ENCODE measurements around the gene DCDC2. TPM values are rescaled to one million over a fixed set of nuclear protein-coding genes. Genes with fewer than 3 reads are reported as not detected.
A peak's percentile ranks its signal among the peaks of the same experiment; 100 is the strongest.

DCDC2 gene
- total and polyA plus RNA-seq, 3 experiments from 2014 or later, result not detected

DNA sequence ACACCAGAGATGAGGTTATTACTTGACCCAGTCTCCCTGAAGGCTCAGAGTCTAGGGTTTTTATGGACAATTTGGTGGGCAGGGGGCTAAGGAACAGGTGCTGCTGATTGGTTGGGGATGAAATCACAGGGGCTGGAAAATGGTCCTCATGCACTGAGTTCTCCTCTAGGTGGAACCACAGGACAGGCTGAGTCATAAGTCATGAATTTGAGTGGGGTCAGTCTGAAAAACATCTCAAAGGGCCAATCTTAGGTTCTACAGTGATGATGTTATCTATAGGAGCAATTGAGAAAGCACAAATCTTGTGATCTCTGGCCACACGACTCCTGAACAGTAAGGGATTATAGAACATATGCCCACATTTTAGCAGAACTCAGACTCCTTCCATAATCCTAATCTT, 39.0 kb upstream of the DCDC2 start:
- no peak overlapping the region for H3K27ac Mint-ChIP-seq
- no peak for DNase-seq
- H3K9me3 Mint-ChIP-seq, result peaks cover 0 to 3% (median 0%) of the 10 kb centered on the region in 5 donors
- peaks cover 26 to 52% of the 10 kb centered on the region in 2 donors for H3K27me3 Mint-ChIP-seq
- POLR2A ChIA-PET, result no interaction called here
- Histone ChIP-seq H3K4me1 (ENCODE audit: insufficient read depth, low read length) (no peaks in the 10 kb centered on the region), H3K4me3 (ENCODE audit: low read length) (no peak overlapping the region), H3K27me3 (ENCODE audit: insufficient read depth, low read length, poor library complexity, severe bottlenecking) (no peaks in the 10 kb centered on the region), H3K36me3 (ENCODE audit: insufficient read depth, low read length) (no peaks in the 10 kb centered on the region), H3K27ac (ENCODE audit: low read depth, low read length) (no peak overlapping the region), H3K9me3 (ENCODE audit: low read length) (no peaks in the 10 kb centered on the region)
- H3K4me1 Mint-ChIP-seq, result no peaks in the 10 kb centered on the region
- peaks cover 0 to 8% (median 0%) of the 10 kb centered on the region in 3 donors for H3K36me3 Mint-ChIP-seq
- CTCF ChIA-PET, result no interaction called here
- no peak overlapping the region for H3K4me3 Mint-ChIP-seq

DNA sequence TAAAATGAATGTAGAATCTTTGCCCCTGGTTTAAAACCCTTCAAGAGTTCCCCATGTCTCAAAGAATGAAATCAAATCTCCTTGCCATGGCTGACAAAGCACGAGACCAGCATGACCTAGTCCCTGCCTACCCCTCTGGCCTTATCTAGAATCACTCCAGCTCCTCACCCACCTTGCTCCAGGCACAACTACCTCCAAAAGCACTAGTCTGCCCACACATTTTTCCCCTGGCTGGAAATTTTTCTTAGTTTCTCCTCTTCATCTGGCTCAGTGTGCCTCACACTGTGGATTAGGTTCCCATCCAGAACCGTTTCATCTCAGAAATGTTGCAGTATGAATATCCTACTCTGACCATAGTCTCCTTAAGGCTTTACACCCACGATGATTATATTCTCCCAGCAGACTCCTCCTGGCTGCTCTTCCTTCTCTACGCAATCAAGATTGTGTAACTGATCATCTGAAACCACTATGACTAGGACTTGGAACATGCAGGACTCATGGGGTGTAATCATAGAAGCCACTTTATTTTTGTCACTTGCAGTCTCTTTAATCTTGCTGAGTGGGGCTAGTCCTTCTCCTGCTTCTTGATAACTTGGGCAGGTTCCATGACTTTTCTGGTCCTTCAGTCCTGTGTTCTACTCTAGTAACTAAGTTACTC, 37.0 kb upstream of the DCDC2 start:
- ChIA-PET POLR2A (no interaction called here), CTCF (no interaction called here)
- Mint-ChIP-seq H3K27me3 (peaks cover 23 to 43% of the 10 kb centered on the region in 2 donors), H3K9me3 (peaks cover 0 to 3% (median 0%) of the 10 kb centered on the region in 5 donors), H3K36me3 (peaks cover 0 to 8% (median 0%) of the 10 kb centered on the region in 3 donors), H3K4me3 (no peak overlapping the region), H3K27ac (peak overlapping the region in 1 of 8 donors; percentile 2), H3K4me1 (no peaks in the 10 kb centered on the region)
- Histone ChIP-seq H3K36me3 (ENCODE audit: insufficient read depth, low read length) (no peaks in the 10 kb centered on the region), H3K9me3 (ENCODE audit: low read length) (no peaks in the 10 kb centered on the region), H3K4me1 (ENCODE audit: insufficient read depth, low read length) (no peaks in the 10 kb centered on the region), H3K27me3 (ENCODE audit: insufficient read depth, low read length, poor library complexity, severe bottlenecking) (no peaks in the 10 kb centered on the region), H3K4me3 (ENCODE audit: low read length) (no peak overlapping the region), H3K27ac (ENCODE audit: low read depth, low read length) (no peak overlapping the region)
- DNase-seq, result no peak

GRCh38 chr6:24394061-24394779, 36.4 kb upstream of the DCDC2 start:
- H3K27me3 Mint-ChIP-seq, result peaks cover 18 to 36% of the 10 kb centered on the region in 2 donors
- H3K4me1 Mint-ChIP-seq, result no peaks in the 10 kb centered on the region
- no peaks in the 10 kb centered on the region for H3K9me3 ChIP-seq (ENCODE audit: low read length)
- POLR2A ChIA-PET, result no interaction called here
- no peak overlapping the region for H3K27ac Mint-ChIP-seq
- no peaks in the 10 kb centered on the region for H3K27me3 ChIP-seq (ENCODE audit: insufficient read depth, low read length, poor library complexity, severe bottlenecking)
- peaks cover 0 to 3% (median 0%) of the 10 kb centered on the region in 5 donors for H3K9me3 Mint-ChIP-seq
- no peak overlapping the region for H3K4me3 Mint-ChIP-seq
- no peaks in the 10 kb centered on the region for H3K36me3 ChIP-seq (ENCODE audit: insufficient read depth, low read length)
- CTCF ChIA-PET, result no interaction called here
- H3K4me3 ChIP-seq (ENCODE audit: low read length), result no peak overlapping the region
- no peak for DNase-seq
- H3K36me3 Mint-ChIP-seq, result peaks cover 0 to 5% (median 0%) of the 10 kb centered on the region in 3 donors
- no peak overlapping the region for H3K27ac ChIP-seq (ENCODE audit: low read depth, low read length)
- H3K4me1 ChIP-seq (ENCODE audit: insufficient read depth, low read length), result no peaks in the 10 kb centered on the region

DNA sequence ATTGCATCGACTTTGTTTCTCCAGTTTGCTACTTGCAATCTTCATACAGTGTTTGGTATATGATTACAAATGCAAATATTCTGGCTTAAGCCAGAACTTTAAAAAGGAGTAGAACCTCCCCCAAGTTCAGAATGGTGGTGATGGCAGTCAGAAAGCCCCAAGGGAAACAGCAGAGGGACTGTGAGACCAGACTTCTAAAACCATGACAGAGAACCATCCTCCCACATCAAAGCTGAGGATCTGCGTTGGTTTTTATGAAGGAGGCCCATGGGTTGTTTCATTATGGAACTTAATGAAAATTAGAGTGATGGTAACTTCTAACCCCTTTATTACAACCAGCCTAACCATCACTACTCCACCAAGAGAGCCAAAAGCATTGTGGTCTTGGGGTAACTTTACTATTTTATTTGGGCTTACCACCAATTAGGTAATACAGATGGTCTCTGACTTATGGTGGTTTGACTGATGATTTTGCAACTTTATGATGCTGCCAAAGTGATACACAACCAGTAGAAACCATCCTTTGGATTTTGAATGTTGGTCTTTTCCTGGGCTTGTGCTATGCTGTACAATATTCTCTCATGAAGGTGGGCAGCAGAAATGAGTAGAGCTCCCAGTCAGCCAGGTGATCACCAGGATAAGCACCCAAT, 34.0 kb upstream of the DCDC2 start:
- no peaks in the 10 kb centered on the region for H3K4me1 Mint-ChIP-seq
- ChIA-PET POLR2A (no interaction called here), CTCF (interaction anchor here (0.9 kb wide), 1 partner anchor 40 kb away, joined by 3 read pairs; no protein-coding TSS in a partner anchor)
- no peak overlapping the region for H3K27ac Mint-ChIP-seq
- Histone ChIP-seq H3K27me3 (ENCODE audit: insufficient read depth, low read length, poor library complexity, severe bottlenecking) (no peaks in the 10 kb centered on the region), H3K4me3 (ENCODE audit: low read length) (no peak overlapping the region), H3K36me3 (ENCODE audit: insufficient read depth, low read length) (no peaks in the 10 kb centered on the region), H3K9me3 (ENCODE audit: low read length) (no peaks in the 10 kb centered on the region), H3K4me1 (ENCODE audit: insufficient read depth, low read length) (no peaks in the 10 kb centered on the region), H3K27ac (ENCODE audit: low read depth, low read length) (no peak overlapping the region)
- DNase-seq, result no peak
- H3K36me3 Mint-ChIP-seq, result no peaks in the 10 kb centered on the region
- H3K27me3 Mint-ChIP-seq, result peaks cover 10 to 25% of the 10 kb centered on the region in 2 donors
- H3K9me3 Mint-ChIP-seq, result peaks cover 0 to 2% (median 0%) of the 10 kb centered on the region in 5 donors
- no peak overlapping the region for H3K4me3 Mint-ChIP-seq

- H3K36me3 Mint-ChIP-seq, result no peaks in the 10 kb centered on the region
- Histone ChIP-seq H3K4me1 (ENCODE audit: insufficient read depth, low read length) (no peaks in the 10 kb centered on the region), H3K9me3 (ENCODE audit: low read length) (no peaks in the 10 kb centered on the region), H3K27me3 (ENCODE audit: insufficient read depth, low read length, poor library complexity, severe bottlenecking) (no peaks in the 10 kb centered on the region), H3K27ac (ENCODE audit: low read depth, low read length) (no peak overlapping the region), H3K4me3 (ENCODE audit: low read length) (no peak overlapping the region), H3K36me3 (ENCODE audit: insufficient read depth, low read length) (no peaks in the 10 kb centered on the region)
- H3K9me3 Mint-ChIP-seq, result no peaks in the 10 kb centered on the region
- peaks cover 6 to 21% of the 10 kb centered on the region in 2 donors for H3K27me3 Mint-ChIP-seq
- no peak overlapping the region for H3K4me3 Mint-ChIP-seq
- DNase-seq, result no peak
- H3K4me1 Mint-ChIP-seq, result no peaks in the 10 kb centered on the region
- POLR2A ChIA-PET, result no interaction called here
- CTCF ChIA-PET, result interaction anchor here (0.9 kb wide), 1 partner anchor 41 kb away, joined by 3 read pairs; no protein-coding TSS in a partner anchor
- H3K27ac Mint-ChIP-seq, result no peak overlapping the region
Observed at GRCh38 chr6:24391208-24391607, 33.3 kb upstream of the DCDC2 start.

- Mint-ChIP-seq H3K4me3 (no peak overlapping the region), H3K4me1 (no peaks in the 10 kb centered on the region), H3K36me3 (no peaks in the 10 kb centered on the region), H3K27ac (no peak overlapping the region), H3K27me3 (peaks cover 2 to 32% of the 10 kb centered on the region in 2 donors), H3K9me3 (no peaks in the 10 kb centered on the region)
- Histone ChIP-seq H3K27ac (ENCODE audit: low read depth, low read length) (no peak overlapping the region), H3K9me3 (ENCODE audit: low read length) (no peaks in the 10 kb centered on the region), H3K27me3 (ENCODE audit: insufficient read depth, low read length, poor library complexity, severe bottlenecking) (no peaks in the 10 kb centered on the region), H3K4me3 (ENCODE audit: low read length) (no peak overlapping the region), H3K36me3 (ENCODE audit: insufficient read depth, low read length) (no peaks in the 10 kb centered on the region), H3K4me1 (ENCODE audit: insufficient read depth, low read length) (no peaks in the 10 kb centered on the region)
- POLR2A ChIA-PET, result no interaction called here
- no peak for DNase-seq
- CTCF ChIA-PET, result no interaction called here
Observed at GRCh38 chr6:24387818-24388217, 30.0 kb upstream of the DCDC2 start.

DNA sequence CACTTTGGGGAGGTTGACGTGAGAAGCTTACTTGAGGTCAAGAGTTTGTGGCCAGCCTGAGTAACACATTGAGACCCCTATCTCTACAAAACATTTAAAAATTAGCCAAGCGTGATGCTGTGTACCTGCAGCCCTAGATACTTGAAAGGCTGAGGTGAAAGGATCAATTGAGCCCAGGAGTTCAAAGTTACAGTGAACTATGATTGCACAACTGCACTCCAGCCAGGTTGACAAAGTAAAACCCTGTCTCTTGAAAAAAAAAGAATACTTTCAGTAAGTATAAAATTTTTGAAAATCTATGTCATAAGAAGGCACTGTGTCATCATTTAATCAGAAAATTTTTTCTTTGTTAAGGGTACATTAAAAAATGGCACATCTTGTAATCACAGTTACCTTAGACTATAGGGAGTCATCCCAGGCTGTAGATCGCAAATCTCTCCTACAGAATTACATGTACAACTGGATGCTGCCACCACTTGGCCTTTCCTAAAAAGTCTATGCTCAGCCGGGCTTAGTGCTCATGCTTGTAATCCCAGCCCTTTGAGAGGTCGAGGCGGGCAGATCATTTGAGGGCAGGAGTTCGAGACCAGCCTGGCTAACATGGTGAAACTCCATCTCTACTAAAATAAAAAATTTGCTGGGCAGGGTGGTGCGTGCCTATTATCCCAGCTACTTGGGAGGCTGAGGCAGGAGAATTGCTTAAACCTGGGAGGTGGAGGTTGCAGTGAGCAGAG, 27.8 kb upstream of the DCDC2 start:
- Mint-ChIP-seq H3K27ac (no peak overlapping the region), H3K4me1 (peaks cover 0 to 2% (median 0%) of the 10 kb centered on the region in 3 donors), H3K9me3 (no peaks in the 10 kb centered on the region), H3K27me3 (peaks cover 2 to 32% of the 10 kb centered on the region in 2 donors), H3K36me3 (no peaks in the 10 kb centered on the region), H3K4me3 (no peak overlapping the region)
- Histone ChIP-seq H3K27ac (ENCODE audit: low read depth, low read length) (no peak overlapping the region), H3K27me3 (ENCODE audit: insufficient read depth, low read length, poor library complexity, severe bottlenecking) (no peaks in the 10 kb centered on the region), H3K4me3 (ENCODE audit: low read length) (no peak overlapping the region), H3K4me1 (ENCODE audit: insufficient read depth, low read length) (no peaks in the 10 kb centered on the region), H3K9me3 (ENCODE audit: low read length) (no peaks in the 10 kb centered on the region), H3K36me3 (ENCODE audit: insufficient read depth, low read length) (no peaks in the 10 kb centered on the region)
- no peak for DNase-seq
- ChIA-PET CTCF (no interaction called here), POLR2A (no interaction called here)
